Measurements from ENCODE around the gene VASH1.

- TF ChIP-seq CTCF (conservative IDR thresholded peaks at IDR 0.05; ENCODE audit: low read depth in 2 of 2) (no peak), EZH2 (IDR thresholded peaks at IDR 0.05; ENCODE audit: low read depth, unreplicated experiment) (no peak), POLR2AphosphoS5 (IDR thresholded peaks at IDR 0.05; ENCODE audit: low read depth) (no peak), CREB1 (CRISPR knock-in tag; IDR thresholded peaks at IDR 0.05; ENCODE audit: low read depth) (no peak), STAT1 (IDR thresholded peaks at IDR 0.05; ENCODE audit: unreplicated experiment) (no peak), ZNF331 (CRISPR knock-in tag; IDR thresholded peaks at IDR 0.05; ENCODE audit: low read depth) (no peak), EZH2phosphoT487 (IDR thresholded peaks at IDR 0.05; ENCODE audit: unreplicated experiment) (no peak)
Observed at GRCh38 chr14:76814726-76815645, 53.7 kb downstream of the VASH1 start.
